Measurements from ENCODE around the gene SOD2.

DNA sequence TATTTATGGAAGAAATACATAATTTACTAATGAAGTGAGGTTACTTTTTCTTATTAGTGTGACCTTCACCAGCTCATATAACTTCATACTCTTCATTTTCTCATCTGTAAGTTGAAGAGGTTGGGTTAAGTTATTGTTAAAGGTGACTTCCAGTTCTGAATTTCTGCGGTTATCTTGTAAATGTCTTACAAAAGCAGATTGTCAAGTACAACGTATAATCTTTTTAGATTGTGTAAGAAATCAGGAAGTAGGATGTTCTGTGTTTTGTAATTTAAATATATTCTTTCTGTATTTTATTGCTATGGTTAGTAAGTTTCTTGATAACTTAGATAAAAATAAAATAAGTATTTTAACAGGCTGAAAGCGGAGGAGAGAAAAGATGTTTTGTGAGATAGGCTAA lies 46.3 kb upstream of the SOD2 start:
- no peak for TF ChIP-seq POLR2A (IDR thresholded peaks at IDR 0.05)
- TF ChIP-seq, protein P1, sequence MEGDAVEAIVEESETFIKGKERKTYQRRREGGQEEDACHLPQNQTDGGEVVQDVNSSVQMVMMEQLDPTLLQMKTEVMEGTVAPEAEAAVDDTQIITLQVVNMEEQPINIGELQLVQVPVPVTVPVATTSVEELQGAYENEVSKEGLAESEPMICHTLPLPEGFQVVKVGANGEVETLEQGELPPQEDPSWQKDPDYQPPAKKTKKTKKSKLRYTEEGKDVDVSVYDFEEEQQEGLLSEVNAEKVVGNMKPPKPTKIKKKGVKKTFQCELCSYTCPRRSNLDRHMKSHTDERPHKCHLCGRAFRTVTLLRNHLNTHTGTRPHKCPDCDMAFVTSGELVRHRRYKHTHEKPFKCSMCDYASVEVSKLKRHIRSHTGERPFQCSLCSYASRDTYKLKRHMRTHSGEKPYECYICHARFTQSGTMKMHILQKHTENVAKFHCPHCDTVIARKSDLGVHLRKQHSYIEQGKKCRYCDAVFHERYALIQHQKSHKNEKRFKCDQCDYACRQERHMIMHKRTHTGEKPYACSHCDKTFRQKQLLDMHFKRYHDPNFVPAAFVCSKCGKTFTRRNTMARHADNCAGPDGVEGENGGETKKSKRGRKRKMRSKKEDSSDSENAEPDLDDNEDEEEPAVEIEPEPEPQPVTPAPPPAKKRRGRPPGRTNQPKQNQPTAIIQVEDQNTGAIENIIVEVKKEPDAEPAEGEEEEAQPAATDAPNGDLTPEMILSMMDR (IDR thresholded peaks at IDR 0.05): no peak
- TF ChIP-seq EP300 (IDR thresholded peaks at IDR 0.05): no peak
